NCI-H2196 (cell line): ENCODE measurements around the gene WWOX.

ENCODE experiments used
- DNase-seq: peaks from one replicate; lab custom pipeline; 2025; ENCODE audit not compliant: unreplicated experiment; lab: John Stamatoyannopoulos, UW

The WWOX gene

DNA sequence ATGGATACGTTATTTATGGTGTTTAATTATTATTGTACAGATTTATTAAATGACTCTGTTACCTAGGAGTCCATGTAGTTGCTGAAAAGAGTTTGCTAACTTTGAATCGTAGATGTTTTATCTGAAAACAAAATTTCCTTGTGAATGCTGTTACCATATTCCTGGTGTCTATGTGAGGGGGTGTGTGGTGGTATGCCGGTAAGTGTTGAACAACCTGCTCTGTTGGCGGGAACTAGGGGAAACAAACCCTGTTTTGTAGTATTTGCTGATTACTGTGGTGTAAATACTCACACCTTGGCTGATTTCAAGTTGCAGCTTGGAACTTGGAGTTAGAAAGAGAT is 386.4 kb downstream of the WWOX start:
- DNase-seq = no peak

DNA sequence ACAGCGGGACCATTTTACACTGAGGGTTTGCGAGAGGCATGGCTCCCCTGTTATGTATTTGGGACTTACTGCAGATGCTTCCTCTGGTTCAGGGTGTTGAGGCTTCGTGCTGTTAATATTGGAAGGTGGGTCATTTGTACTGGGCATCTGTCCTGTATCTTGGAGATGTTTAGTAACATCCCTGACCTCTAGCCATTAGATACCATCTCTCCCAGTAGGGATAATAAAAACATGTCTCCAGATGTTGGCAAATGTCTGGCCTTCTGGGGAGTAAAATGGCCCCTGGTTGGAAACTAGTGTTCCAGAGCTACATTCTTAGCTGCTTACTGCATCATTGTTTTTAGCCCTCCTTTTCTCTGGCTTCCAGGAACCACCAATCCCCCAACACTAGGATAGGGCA is 388.0 kb downstream of the WWOX start:
- no peak for DNase-seq

DNA sequence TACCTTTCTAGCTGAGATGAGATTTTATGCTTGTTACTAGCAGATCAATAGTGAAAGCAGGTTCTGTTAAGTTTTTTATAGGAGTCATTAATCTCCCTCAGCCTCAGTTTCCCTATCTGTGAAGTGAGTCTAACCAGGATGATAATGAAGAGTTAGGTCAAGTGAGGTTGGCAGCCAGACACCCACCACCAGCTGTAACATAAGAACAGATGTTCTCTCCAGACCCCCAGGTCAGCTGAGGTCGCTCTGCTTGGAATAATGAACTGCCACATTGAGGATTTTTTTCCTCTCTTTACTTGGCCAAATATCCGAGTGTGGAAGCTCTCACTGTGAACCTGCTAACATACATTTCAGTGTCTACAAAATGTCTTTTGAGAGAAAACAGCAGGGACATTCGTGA is 389.6 kb downstream of the WWOX start:
- DNase-seq = no peak

DNA sequence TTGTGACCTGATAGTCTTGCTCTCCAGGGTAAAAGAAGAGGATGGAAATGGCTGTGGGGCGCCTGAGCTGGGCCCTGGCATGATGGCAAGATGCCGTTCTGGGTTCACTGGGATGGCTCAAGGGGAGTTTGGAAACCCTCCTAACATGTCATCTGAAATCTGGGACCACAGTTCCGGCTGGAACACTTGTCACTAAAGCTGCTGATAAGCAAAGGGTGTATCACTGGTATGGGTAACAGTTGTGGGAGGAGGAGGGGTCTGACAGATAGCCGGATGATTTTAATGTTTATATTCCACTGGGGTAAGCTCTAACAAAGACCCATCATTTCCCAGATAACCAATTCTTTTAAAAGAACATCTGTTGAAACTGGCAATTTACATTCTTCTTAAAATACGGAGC is 390.2 kb downstream of the WWOX start:
- no peak for DNase-seq

DNA sequence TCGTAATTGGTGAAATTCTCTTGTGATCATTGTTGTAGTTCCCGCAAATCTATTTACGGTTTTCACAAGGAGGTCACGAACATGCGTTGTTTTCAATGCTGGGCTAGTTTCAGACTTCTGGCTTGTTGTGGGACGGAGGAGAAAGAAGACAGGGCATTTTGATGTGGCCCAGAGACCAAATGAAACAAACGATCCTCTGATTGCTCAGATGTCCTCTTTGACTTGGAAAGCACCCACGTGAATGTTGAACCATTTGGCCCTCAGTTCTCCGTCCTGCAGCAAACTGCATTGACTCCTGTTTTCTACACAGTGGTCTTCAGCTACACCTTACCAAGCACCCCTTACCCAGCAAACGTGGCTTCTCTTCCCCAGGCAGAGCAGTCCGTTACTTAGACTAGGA is 391.0 kb downstream of the WWOX start:
- DNase-seq = no peak

DNA sequence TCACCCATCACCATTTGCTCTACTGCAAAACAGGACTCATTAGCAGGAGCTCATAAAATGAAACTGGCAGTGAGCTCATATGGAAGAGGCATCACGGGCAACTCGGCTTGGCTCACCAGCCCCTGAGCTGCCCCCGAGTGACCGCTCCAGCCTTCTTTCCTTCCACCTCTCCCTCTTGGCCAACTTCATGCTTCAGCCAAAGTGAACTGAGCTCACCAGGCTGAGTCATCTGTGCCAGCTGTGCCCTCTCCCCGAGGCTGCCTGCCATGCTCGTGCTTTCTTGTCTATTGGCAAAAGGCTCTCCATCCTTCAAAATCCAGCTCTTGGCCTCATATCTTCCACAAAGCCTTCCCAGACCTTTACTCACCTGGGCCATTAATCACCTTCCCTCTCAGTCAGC is 391.4 kb downstream of the WWOX start:
- DNase-seq = no peak

DNA sequence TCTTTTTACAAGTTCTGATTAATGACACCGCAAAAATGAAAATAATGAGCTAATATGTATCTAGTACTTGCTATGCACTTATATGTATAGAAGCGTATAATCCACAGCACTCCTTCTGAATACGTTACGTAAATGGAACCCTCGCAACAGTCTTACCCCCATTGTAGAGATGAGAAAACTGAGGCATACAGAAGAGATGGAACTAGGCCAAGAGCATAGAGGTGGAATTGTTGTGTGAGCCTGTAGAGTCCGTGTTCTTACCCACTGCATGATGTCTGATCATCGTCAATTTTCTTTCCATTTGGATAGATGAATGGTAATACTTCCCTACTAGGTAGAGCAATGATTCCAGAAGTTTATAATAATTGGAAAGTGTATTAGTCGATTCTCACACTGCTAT is 394.1 kb downstream of the WWOX start:
- DNase-seq = no peak

DNA sequence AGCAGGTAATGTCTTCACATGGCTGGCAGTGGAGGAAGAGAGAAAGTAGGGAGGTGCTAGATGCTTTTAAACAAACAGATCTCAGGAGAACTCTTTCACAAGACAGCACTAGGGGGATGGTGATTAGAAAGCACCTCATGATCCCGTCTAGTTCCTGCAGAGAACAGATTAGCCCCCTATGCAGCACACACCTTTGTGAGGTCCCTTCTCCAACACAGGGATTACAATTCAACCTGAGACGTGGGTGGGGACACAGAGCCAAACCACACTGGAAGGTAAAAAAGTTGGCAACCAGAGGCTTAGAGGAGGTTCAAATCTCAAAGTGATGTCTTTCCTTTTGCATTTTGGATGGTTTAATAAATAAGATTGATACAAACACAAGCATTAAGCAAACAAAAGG is 394.7 kb downstream of the WWOX start:
- no peak for DNase-seq

DNA sequence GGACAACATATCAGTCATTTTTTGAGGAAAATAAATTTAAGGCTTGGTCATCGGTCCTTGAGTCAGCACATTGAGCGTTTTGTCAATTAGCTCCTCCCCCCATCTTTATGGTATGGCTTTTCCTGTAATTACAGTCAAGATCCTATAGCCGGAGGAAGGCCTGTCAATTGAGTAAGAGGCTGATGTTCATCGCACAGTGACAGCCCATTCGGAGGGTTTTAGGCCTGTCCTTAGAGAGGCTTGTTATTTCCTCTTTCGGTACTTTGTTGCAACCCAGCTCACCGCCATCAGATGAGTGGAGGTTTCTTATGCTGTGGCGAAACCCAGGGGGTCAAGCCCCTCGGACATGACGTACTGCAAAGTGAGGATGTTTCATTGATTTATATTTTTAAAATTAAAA is 395.2 kb downstream of the WWOX start:
- no peak for DNase-seq

DNA sequence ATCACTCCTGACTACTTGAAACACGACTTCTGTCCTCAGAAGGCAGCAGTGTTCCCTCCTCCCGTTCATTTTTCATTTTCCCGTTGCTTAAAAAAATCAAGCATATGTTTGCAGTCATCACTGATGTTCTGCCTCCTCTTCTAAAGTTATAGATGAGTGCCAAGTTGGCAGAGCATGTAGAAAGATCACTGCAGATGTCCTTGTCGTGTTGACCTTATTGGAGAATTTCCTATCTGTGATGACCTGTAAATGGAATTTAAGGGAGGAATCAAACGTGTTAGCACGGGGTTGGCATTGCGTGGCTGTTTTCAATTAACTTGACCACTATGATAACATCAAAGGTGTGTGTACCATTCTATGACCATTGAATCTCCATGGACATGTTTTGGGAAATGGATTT is 396.7 kb downstream of the WWOX start:
- DNase-seq = no peak

DNA sequence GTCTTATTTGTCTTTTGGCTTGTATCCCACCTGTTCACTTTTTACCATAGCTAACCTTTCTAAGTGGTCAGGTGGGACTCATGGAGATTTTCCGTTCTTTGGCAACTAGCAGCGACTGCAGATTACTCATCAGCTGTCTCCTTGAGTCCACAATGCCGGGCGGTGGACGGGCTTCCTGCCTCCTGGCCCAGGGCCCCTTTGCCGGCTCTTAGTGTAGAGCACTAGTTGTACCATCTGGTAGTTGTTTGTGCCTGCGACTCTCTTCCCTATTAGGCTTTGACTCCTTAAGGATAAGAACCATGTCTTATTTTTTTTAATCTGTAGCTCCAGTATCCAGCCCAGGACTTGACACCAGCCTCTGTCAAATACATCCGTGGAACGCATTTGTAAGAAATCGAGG is 399.9 kb downstream of the WWOX start:
- DNase-seq = no peak

DNA sequence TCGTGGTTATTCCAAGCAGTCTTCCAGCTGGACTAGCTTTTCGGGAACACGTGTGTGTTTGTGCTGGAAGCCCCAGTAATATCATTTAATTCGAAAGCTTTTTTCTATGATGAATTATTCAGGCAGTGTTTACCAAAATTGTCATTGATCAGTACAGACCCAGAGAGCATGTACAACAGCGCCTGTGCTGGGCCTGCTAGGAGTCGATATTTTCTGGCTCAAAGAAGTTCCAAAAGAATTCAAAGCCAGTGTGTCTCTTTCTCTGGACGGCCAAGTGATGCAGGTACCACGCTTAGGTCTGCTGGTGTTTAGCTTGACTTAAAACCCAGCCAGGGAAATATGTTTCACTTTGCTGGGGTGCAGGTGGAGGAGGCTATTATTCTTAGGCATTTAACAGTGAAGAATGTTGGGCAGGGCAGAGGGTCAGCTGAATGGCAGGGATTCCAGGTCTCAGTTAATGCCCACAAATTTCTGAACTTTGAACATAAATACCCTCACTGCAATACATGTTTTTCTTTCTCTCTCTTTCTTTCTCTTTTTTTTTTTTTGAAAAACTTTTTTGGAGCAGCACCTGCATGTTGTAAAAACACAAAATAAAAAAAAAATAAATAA is 401.3 kb downstream of the WWOX start:
- no peak for DNase-seq

DNA sequence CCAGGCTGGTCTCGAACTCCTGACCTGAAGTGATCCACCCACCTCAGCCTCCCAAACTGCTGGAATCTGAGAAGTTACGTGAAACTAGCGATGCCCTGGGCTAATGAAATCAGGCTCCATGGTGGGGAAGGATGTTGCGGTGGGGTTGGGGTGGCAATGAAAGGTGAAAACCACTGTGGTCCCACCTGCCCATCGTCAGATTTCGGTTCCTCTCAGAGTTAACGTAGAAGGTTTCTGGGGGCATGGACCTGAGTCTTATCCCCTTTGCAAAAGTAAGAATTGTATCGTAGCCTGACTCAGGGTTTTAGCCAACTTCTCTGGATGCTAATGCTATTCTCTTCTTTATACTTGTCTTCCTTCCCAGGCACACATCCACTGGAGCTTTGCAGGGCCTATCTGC is 402.3 kb downstream of the WWOX start:
- DNase-seq = no peak

DNA sequence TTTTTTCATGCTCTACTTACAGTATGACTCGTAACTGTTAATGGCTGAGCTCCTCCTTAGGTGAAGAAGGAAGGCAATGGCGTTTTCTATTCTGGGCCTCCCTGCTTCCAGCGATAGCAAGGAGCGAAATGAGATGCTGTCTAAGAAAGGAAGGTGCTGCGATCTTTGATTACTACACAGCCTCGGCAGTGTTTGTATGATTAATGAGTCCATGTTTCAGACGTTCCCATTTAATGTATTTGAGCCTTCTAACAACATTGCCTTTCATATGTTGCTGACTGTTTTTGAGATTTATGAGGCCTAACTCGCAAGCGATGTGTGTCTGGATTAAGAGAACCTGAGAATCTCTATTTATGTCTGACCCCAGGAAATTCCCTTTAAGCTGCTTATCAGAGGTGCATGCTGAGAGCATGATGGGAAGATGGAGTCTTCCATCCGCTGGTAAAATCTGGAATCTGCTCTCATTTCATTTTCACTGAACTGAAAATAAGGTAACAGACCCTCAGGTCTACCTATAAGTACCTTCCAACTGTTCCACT is 403.4 kb downstream of the WWOX start:
- no peak for DNase-seq

DNA sequence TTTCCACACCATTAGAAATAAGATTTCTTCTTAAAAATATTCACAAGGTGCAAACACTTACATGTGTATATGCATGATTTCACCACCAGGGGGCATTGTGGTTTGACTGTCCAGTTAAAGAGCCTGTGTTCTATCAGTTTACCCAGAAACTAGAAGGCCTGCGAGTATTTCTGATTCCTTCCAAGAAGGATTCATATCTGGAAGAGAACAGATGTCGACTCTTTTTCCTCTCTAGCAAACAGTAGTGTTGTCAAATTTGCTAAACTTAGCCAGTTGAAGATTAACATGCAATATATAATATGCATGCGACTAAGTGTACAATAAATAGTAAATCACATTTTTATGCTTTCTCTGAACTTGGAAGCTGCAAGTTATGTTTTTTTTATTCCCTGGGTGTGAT is 404.1 kb downstream of the WWOX start:
- DNase-seq = peak; percentile 56

DNA sequence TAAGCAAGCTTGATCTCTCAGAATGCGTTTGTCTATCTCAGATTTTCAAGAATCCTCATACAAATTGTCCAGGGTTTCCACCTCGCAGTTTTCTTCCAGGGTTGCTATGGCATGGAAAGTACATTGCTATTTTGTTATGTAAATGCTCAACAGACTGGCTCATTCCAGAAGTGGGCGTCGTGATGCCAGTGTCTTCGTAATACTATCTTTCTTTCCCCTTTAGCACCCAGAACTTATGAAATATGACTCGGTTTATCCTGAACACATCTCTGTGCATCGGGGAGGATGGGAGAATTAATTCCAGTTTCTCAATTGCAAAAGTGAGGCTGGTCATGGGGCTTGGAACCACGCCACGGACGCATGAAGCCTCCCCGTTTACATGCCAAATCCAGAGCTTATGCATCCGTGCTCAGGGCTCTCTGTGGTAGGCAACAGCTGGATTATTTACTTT is 405.0 kb downstream of the WWOX start:
- no peak for DNase-seq

DNA sequence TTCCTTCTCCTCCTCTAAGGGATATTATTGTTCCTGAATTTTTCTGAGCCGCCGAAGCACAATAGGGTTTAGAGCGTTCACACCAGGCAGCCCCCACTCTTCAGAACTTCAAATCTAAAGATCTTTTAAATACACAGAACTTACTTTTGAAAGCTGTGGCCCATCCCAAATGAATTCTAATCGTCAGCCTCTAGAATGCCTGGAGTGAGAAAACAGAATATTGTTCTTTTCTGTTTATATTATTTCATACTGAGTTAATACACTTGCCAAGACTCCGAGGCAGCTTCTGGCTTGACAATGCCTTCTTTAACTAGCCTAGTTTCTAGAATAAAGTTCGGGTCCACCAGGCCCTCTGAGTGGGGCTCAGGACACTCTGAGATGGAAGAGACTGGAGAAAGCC is 405.6 kb downstream of the WWOX start:
- no peak for DNase-seq

DNA sequence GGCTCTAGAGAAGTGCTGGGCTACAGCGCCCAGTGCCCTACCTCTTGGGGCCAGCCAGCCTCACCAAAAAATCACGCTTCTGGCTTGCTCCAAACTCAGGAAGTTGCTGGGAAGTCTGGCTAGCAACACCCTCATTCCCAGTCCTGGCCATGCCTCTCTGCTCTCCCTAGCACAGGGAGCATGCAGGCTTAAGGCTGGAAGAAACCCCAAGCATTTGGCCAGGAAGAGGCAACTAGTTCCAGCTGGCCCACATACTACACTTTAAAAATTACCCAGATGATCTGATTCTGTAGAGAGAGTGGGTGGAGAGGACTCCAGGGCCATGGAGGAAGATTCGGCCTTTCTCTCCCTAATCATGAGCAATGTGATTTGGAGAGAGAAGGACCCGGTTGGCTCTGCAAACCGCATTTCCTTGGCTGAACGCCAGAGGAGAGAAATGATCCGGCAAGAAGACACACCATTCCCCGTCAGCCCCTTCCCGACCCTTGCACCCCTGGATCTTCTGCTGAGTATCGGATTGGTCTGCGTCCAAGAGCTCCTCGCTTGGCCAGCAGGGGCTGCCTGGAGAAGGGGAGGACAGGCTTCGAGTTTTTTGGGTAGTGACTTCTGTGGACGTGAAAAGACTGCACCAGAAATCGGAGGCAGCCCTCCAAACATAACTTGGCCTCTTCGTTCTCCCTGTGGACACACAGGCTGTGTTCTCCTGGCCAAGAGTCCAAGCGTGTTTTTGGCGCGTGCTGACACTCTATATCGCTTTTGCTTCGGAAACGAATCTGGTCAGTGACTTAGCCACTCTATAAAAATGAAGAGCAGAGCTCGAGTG is 406.3 kb downstream of the WWOX start:
- no peak for DNase-seq

DNA sequence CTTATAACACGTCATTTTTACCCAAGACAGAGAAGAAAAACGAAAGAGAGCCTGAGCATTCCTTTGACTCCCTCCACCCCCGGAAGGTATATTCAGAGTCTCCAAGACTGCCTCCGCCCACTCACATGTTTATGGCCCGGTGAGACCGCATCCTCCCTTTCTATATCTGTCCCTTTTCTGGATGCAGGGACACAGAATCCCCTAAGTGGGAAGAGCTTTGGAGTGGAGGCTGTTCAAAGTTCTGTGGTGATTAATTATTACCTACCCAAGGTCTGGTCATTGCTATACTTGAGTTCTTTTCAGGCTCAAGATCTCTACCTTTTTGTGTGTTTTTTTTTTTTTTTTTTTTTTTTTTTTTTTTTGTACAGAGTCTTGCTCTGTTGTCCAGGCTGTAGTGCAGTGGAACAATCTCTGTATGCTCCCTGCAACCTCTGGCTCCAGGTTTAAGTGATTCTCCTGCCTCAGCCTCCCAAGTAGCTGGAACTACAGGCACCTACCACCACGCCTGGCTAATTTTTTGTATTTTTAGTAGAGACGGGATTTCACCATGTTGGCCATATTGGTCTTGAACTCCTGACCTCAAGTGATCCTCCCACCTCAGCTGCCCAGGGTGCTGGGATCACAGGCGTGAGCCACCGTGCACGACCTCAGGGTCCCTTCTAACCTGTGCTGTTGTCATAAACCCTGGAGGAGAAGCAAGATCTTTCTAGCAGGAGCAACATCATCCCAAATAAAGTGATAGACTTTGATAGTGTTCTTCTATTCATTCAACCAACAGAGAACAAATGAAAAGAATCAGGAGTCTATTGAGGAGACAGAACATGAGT is 407.1 kb downstream of the WWOX start:
- no peak for DNase-seq

DNA sequence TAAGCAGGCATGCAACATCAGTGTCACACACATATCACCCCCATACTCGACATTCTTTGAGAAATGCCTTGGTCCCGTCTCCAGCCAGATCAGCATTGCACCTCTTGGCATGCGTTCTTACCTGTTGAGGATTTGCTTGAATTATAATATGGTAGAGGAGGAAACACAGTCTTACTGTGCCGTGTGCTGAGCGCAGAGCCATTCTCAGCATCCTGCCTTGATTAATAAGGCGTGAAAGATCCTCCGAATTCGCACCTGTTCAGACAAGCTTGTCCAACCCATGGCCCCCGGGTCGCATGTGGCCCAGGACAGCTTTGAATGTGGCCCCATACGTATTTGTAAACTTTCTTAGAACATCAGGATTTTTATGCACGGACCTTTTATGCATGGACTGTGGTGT is 408.1 kb downstream of the WWOX start:
- DNase-seq = no peak

DNA sequence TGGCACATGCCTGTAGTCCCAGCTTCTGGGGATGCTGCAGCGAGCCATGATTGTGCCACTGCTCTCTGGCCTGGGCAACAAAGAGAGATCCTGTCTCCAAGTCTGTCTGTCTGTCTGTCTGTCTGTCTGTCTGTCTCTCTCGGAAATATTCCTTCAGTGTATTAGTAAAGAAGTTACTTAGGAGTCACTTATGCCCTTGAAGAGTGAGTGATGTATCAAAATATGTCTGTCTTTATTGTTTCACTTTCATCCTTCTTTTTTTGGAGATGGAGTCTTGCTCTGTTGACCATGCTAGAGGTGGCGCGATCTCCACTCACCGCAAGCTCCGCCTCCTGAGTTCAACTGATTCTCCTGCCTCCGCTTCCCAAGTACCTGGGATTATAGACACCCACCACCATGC is 410.5 kb downstream of the WWOX start:
- DNase-seq = no peak

DNA sequence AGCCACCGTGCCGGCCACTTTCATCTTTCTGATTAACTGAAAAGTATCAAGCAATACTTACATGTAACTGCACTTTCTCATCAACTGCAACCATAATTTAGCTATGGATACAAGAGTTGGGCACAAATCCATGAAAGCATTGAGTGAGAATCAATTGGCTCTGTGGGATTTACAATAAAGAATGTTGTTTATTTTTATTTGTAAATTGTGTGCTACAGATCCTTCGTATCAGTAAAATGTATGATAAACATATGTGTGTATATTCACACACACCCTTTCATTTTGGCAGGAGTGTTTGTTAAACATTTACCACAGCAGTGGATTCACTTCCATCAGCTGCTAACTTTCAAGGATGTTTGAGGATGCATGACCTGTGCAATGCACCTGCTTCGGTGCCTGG is 411.0 kb downstream of the WWOX start:
- no peak for DNase-seq
